HCT116 (cell line): ENCODE results near the gene MUC5B. TPM values are rescaled to one million over a fixed set of nuclear protein-coding genes. Genes with fewer than 3 reads are reported as not detected.

Source experiments
- ATAC-seq: fragments of 200-7000 bp; cut with Tn5 transposase; 2 replicates; pipeline ENCODE4 v1.9.1; 2020; ENCODE audit warnings: mild to moderate bottlenecking, moderate library complexity
- BruUV-seq: library from RNA; stranded (reverse); fragments of 400-500 nt; replicated peaks from 2 replicates; lab custom pipeline; 2021; lab: Mats Ljungman, UMichigan
- CTCF ChIA-PET: fragments of 300-600 bp; sonication (Branson Sonifier 250); formaldehyde crosslinking; loops from one replicate; lab custom pipeline; 2021; ENCODE audit warnings: antibody characterized with exemption; lab: Charles Lee
- POLR2A ChIA-PET: fragments of 300-600, 350-600 bp; sonication (Branson Sonifier 250); formaldehyde crosslinking; loops from one replicate; lab custom pipeline; 2021; ENCODE audit warnings: antibody characterized with exemption; lab: Charles Lee
- RAD21 ChIA-PET, 2 experiments: fragments of 300-600 bp; sonication (Branson Sonifier 250); formaldehyde crosslinking; loops; one replicate each; lab custom pipeline; 2023; ENCODE audit warnings: low total read pairs in 2 of 2; ENCODE audit not compliant: uncharacterized antibody in 2 of 2, unreplicated experiment in 2 of 2, low non-redundant PET in 1 of 2; lab: Charles Lee
- DNase-seq: peaks from one replicate; pipeline ENCODE4 v3.0.0-alpha.2; 2010; ENCODE audit warnings: low read depth, low spot score
- H2AFZ ChIP-seq: fragments of 200-600 bp; shearing (Covaris generic), sonication (generic); 2 replicates; pipeline ENCODE4 v1.6.1; 2017; ENCODE audit warnings: low read depth, mixed run types, mixed read lengths, antibody characterized with exemption, low read length; ENCODE audit not compliant: poor library complexity, severe bottlenecking
- H3K27ac ChIP-seq: 2 replicates; pipeline ENCODE4 v1.5.1; 2012; ENCODE audit warnings: low read depth, low read length
- H3K27me3 ChIP-seq: fragments of 200-600 bp; sonication (generic); 2 replicates; pipeline ENCODE4 v1.6.1; 2016; ENCODE audit warnings: mixed run types, low read length, mixed read lengths; ENCODE audit not compliant: insufficient read depth
- H3K36me3 ChIP-seq, 2 experiments: fragments of 200-500 bp in 1 of 2; fragments of 200-600 bp in 1 of 2; sonication (Bioruptor generic) in 1 of 2; sonication (generic) in 1 of 2; 2 replicates each; pipeline versions ENCODE4 v1.5.1 to v1.6.1; 2014 to 2016; ENCODE audit warnings: low read length in 2 of 2, inconsistent platforms in 1 of 2, mixed read lengths in 1 of 2, mixed run types in 1 of 2; ENCODE audit not compliant: insufficient read depth in 2 of 2, control insufficient read depth in 1 of 2
- H3K4me1 ChIP-seq, 2 experiments: fragments of 200-600 bp in 1 of 2; sonication (generic) in 1 of 2; 2 replicates each; pipeline versions ENCODE4 v1.5.1 to v1.6.1; 2012 to 2017; ENCODE audit warnings: low read length in 2 of 2, inconsistent platforms in 1 of 2, mild to moderate bottlenecking in 1 of 2, mixed read lengths in 1 of 2, mixed run types in 1 of 2, moderate library complexity in 1 of 2; ENCODE audit not compliant: insufficient read depth in 2 of 2, control insufficient read depth in 1 of 2
- H3K4me2 ChIP-seq: fragments of 200-600 bp; sonication (generic); 2 replicates; pipeline ENCODE4 v1.6.1; 2017; ENCODE audit warnings: mixed run types, low read length, mixed read lengths
- H3K4me3 ChIP-seq, 2 experiments: fragments of 200-600 bp in 1 of 2; sonication (generic) in 1 of 2; replicated peaks in 1 of 2; 2 replicates each; pipeline ENCODE4 v1.5.1; 2011 to 2016; ENCODE audit warnings: low read length in 2 of 2, control low read depth in 1 of 2, low read depth in 1 of 2, mild to moderate bottlenecking in 1 of 2, mixed read lengths in 1 of 2, mixed run types in 1 of 2
- H3K79me2 ChIP-seq: fragments of 200-600 bp; sonication (generic); 2 replicates; pipeline ENCODE4 v1.6.1; 2017; ENCODE audit warnings: mild to moderate bottlenecking, mixed run types, low read length, moderate library complexity, mixed read lengths; ENCODE audit not compliant: insufficient read depth
- H3K9ac ChIP-seq: fragments of 200-600 bp; sonication (generic); 2 replicates; pipeline ENCODE4 v1.6.1; 2016; ENCODE audit warnings: low read length, mixed read lengths
- H3K9me2 ChIP-seq: fragments of 200-600 bp; sonication (generic), shearing (Covaris generic); 2 replicates; pipeline ENCODE4 v1.6.1; 2017; ENCODE audit warnings: mixed run types, mild to moderate bottlenecking, moderate library complexity; ENCODE audit not compliant: insufficient read depth
- H3K9me3 ChIP-seq, 2 experiments: fragments of 200-500 bp in 1 of 2; fragments of 200-600 bp in 1 of 2; sonication (Bioruptor generic) in 1 of 2; sonication (generic) in 1 of 2; 2 replicates each; pipeline ENCODE4 v1.6.1; 2014 to 2017; ENCODE audit warnings: low read length in 2 of 2, mixed read lengths in 2 of 2, inconsistent platforms in 1 of 2, low read depth in 1 of 2, mild to moderate bottlenecking in 1 of 2, mixed run types in 1 of 2, moderate library complexity in 1 of 2; ENCODE audit not compliant: control insufficient read depth in 1 of 2, insufficient read depth in 1 of 2
- H4K20me1 ChIP-seq: fragments of 200-600 bp; sonication (generic), shearing (Covaris generic); 2 replicates; pipeline ENCODE4 v1.6.1; 2017; ENCODE audit warnings: mixed run types, mild to moderate bottlenecking, moderate library complexity; ENCODE audit not compliant: insufficient read depth
- ELF1 ChIP-seq: IDR thresholded peaks from 2 replicates; pipeline ENCODE4 v1.6.1; 2012; ENCODE audit warnings: low read depth, borderline replicate concordance
- JUND ChIP-seq: IDR thresholded peaks from 2 replicates; pipeline ENCODE4 v1.6.1; 2012
- POLR2A ChIP-seq: IDR thresholded peaks from 2 replicates; pipeline ENCODE4 v1.7.0; 2011; ENCODE audit warnings: borderline replicate concordance; ENCODE audit not compliant: insufficient read depth, insufficient read length; ENCODE audit errors: extremely low read depth
- POLR2AphosphoS5 ChIP-seq: IDR thresholded peaks from 2 replicates; pipeline ENCODE4 v1.6.1; 2011; ENCODE audit warnings: mild to moderate bottlenecking, low read depth, low read length, moderate library complexity
- RAD21 ChIP-seq: IDR thresholded peaks from 2 replicates; pipeline ENCODE4 v1.6.1; 2012; ENCODE audit warnings: low read depth, mild to moderate bottlenecking
- SIN3A ChIP-seq: IDR thresholded peaks from 2 replicates; pipeline ENCODE4 v1.6.1; 2012; ENCODE audit warnings: low read depth
- SRF ChIP-seq: IDR thresholded peaks from 2 replicates; pipeline ENCODE4 v1.6.1; 2012; ENCODE audit warnings: low read depth
- TCF7L2 ChIP-seq: IDR thresholded peaks from 2 replicates; pipeline ENCODE4 v1.7.0; 2011; ENCODE audit warnings: borderline replicate concordance, inconsistent platforms; ENCODE audit not compliant: insufficient read depth, insufficient read length; ENCODE audit errors: extremely low read depth
- YY1 ChIP-seq: IDR thresholded peaks from 2 replicates; pipeline ENCODE4 v1.6.1; 2011; ENCODE audit warnings: low read length, low read depth, moderate library complexity, mild to moderate bottlenecking; ENCODE audit not compliant: insufficient replicate concordance; ENCODE audit errors: extremely low read depth
- ZFX ChIP-seq: fragments of 450-650 bp; IDR thresholded peaks from 2 replicates; pipeline ENCODE4 v1.6.1; 2017
- intact Hi-C: fragments of 100-400 bp; cut with micrococcal nuclease; formaldehyde crosslinking; loops from 2 replicates; pipeline ENCODE4 v1.10.0; 2022
- total RNA-seq: library from RNA; stranded (reverse); gene quantifications from one replicate; pipeline ENCODE4 v1.2.1, GENCODE V29; 2021; ENCODE audit not compliant: unreplicated experiment
- TF ChIP-seq, protein P1 (sequence below): IDR thresholded peaks from 2 replicates; pipeline ENCODE4 v1.6.1; 2012
- TF ChIP-seq, protein P2 (sequence below): IDR thresholded peaks from 2 replicates; pipeline ENCODE4 v1.6.1; 2012

MUC5B gene
- total RNA-seq, 1 experiment from 2014 or later: 1.5 TPM

DNA sequence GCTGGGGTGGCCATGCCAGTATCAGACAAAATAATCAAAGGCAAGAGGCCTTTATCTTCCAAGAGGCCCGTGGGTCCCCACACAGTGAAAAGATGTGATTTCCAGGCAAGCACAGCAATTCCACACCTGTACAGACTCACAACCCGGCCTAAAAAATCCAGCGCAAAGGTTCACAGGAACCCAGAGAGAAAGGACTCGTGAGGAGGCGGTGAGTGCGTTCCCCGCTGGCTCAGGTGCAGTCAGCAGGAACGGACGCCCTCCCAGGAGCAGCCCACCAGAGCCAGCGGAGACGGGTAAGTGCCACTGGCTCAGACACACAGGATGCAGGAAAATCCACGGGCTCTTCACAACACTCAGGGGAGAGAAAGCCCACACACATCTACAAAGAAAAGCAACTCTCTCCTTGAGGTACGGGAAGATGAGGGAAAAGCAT, 82.2 kb downstream of the MUC5B start:
- no peaks in the 10 kb centered on the region for H3K9me2 ChIP-seq
- no peak overlapping the region for H3K4me2 ChIP-seq
- intact Hi-C loops: loop anchor here (5.0 kb wide), 1 partner anchor 43 kb away; no protein-coding TSS in a partner anchor
- RAD21 ChIA-PET: no interaction called here
- no peak overlapping the region for H3K9ac ChIP-seq
- H3K79me2 ChIP-seq: peaks cover 43% of the 10 kb centered on the region
- peaks cover 2 to 17% of the 10 kb centered on the region in 2 experiments; a peak in 3 of 4 replicates for H3K4me1 ChIP-seq
- H3K36me3 ChIP-seq: 0 out of 4 replicates have a peak, but pooled peaks cover 0 to 2% of the 10 kb centered on the region in 2 experiments
- no peak overlapping the region for H3K4me3 ChIP-seq
- CTCF ChIA-PET: no interaction called here
- H2AFZ ChIP-seq: no peak overlapping the region
- H3K27me3 ChIP-seq: no peaks in the 10 kb centered on the region
- POLR2A ChIA-PET: no interaction called here
- H3K9me3 ChIP-seq: no peaks in the 10 kb centered on the region
- DNase-seq: no peak
- H4K20me1 ChIP-seq: no peaks in the 10 kb centered on the region
- BruUV-seq: no TSS peak
- no peak overlapping the region for H3K27ac ChIP-seq
- TF ChIP-seq SRF (no peak), ZFX (no peak), JUND (no peak), TCF7L2 (no peak), SIN3A (no peak), POLR2A (no peak)
- TF ChIP-seq, protein P1, sequence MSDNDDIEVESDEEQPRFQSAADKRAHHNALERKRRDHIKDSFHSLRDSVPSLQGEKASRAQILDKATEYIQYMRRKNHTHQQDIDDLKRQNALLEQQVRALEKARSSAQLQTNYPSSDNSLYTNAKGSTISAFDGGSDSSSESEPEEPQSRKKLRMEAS: no peak
- TF ChIP-seq, all 23 proteins: peak for 0
- ATAC-seq: no peak

DNA sequence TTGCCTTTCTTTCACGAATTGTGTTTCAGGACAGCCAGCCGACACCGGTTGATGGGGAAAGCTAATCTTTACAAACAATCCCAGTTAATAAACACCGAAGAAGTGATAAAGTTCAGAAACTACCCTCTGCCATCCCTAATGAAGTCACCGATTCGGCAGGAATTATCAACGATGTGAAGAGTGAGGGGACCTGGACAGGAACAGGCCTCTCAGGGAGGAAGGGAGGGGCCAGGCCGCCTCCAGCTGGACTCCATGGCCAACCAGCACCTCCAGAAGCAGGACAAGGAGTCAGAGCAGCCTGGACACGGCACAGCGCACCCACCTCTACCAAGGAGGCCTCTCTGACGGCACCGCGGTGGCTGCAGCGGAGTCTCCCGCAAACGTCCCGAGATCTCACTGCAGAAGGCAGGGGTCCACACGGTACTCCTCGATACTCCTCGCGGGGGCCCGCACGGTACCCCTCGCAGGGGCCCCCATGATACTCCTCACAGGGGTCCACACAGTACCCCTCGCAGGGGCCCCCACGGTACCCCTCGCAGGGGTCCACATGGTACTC, 82.7 kb downstream of the MUC5B start:
- H3K4me3 ChIP-seq: no peak overlapping the region
- no peak for ATAC-seq
- no peaks in the 10 kb centered on the region for H3K9me2 ChIP-seq
- H3K36me3 ChIP-seq: 0 out of 4 replicates have a peak, but pooled peaks cover 0 to 2% of the 10 kb centered on the region in 2 experiments
- TF ChIP-seq POLR2AphosphoS5 (no peak), POLR2A (no peak), SRF (no peak), ZFX (no peak), RAD21 (no peak), ELF1 (no peak), YY1 (no peak), TCF7L2 (no peak)
- TF ChIP-seq, protein P1: no peak
- TF ChIP-seq, protein P2, sequence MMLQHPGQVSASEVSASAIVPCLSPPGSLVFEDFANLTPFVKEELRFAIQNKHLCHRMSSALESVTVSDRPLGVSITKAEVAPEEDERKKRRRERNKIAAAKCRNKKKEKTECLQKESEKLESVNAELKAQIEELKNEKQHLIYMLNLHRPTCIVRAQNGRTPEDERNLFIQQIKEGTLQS: no peak
- TF ChIP-seq, all 23 proteins: peak for 0
- peaks cover 2 to 22% of the 10 kb centered on the region in 2 experiments; a peak in 3 of 4 replicates for H3K4me1 ChIP-seq
- H3K9me3 ChIP-seq: no peaks in the 10 kb centered on the region
- no peak for DNase-seq
- H3K79me2 ChIP-seq: peaks cover 39% of the 10 kb centered on the region
- intact Hi-C loops: loop anchor here (5.0 kb wide), 1 partner anchor 43 kb away; no protein-coding TSS in a partner anchor
- no peaks in the 10 kb centered on the region for H4K20me1 ChIP-seq
- BruUV-seq: no TSS peak
- ChIA-PET RAD21 (no interaction called here), POLR2A (no interaction called here), CTCF (no interaction called here)
- no peak overlapping the region for H3K27ac ChIP-seq
- no peaks in the 10 kb centered on the region for H3K27me3 ChIP-seq
- H3K4me2 ChIP-seq: no peak overlapping the region
- no peak overlapping the region for H3K9ac ChIP-seq
- no peak overlapping the region for H2AFZ ChIP-seq
